SIG-M5 treated with dmso at 0.1 percent for 504 hours (cell line): ENCODE results near the gene RHOC.

Experiments
- DNase-seq: peaks from one replicate; lab custom pipeline; 2025; ENCODE audit not compliant: unreplicated experiment; lab: John Stamatoyannopoulos, UW

Gene RHOC

GRCh38 chr1:112686835-112687234 is 20.1 kb downstream of the RHOC start:
- no peak for DNase-seq

- DNase-seq, result no peak
Observed at GRCh38 chr1:112686417-112686816, 20.5 kb downstream of the RHOC start.

GRCh38 chr1:112685913-112686312 is 21.0 kb downstream of the RHOC start:
- no peak for DNase-seq

GRCh38 chr1:112678605-112679004 is 28.3 kb downstream of the RHOC start:
- DNase-seq, result no peak

GRCh38 chr1:112677501-112677900 is 29.4 kb downstream of the RHOC start:
- no peak for DNase-seq

GRCh38 chr1:112676543-112676942 is 30.4 kb downstream of the RHOC start:
- no peak for DNase-seq

GRCh38 chr1:112675728-112676381 is 31.1 kb downstream of the RHOC start:
- DNase-seq, result no peak

GRCh38 chr1:112674986-112675727 is 31.8 kb downstream of the RHOC start:
- no peak for DNase-seq

GRCh38 chr1:112674440-112674985 is 32.4 kb downstream of the RHOC start, which contains the start of gene MOV10:
Gene MOV10, plus strand, starts transcription at chr1:112674659. Its CDS starts 254 bp downstream, at chr1:112674913.
- peak; percentile 38 for DNase-seq

GRCh38 chr1:112673592-112674439 is 33.1 kb downstream of the RHOC start:
- DNase-seq, result peak; percentile 49

GRCh38 chr1:112672842-112673241 is 34.1 kb downstream of the RHOC start:
- no peak for DNase-seq

GRCh38 chr1:112672009-112672408 is 34.9 kb downstream of the RHOC start:
- no peak for DNase-seq

GRCh38 chr1:112666946-112667345 is 40.0 kb downstream of the RHOC start:
- no peak for DNase-seq

GRCh38 chr1:112665857-112666256 is 41.1 kb downstream of the RHOC start:
- DNase-seq, result no peak

GRCh38 chr1:112651205-112651604 is 55.7 kb downstream of the RHOC start:
- no peak for DNase-seq
